ENCODE results near the gene CRISP1. TPM values are rescaled to one million over a fixed set of nuclear protein-coding genes. Genes with fewer than 3 reads are reported as not detected.

The CRISP1 gene
- total and polyA plus RNA-seq, 2 donors (not counting 1 experiment from before 2014, with no cell fraction given) = not detected

DNA sequence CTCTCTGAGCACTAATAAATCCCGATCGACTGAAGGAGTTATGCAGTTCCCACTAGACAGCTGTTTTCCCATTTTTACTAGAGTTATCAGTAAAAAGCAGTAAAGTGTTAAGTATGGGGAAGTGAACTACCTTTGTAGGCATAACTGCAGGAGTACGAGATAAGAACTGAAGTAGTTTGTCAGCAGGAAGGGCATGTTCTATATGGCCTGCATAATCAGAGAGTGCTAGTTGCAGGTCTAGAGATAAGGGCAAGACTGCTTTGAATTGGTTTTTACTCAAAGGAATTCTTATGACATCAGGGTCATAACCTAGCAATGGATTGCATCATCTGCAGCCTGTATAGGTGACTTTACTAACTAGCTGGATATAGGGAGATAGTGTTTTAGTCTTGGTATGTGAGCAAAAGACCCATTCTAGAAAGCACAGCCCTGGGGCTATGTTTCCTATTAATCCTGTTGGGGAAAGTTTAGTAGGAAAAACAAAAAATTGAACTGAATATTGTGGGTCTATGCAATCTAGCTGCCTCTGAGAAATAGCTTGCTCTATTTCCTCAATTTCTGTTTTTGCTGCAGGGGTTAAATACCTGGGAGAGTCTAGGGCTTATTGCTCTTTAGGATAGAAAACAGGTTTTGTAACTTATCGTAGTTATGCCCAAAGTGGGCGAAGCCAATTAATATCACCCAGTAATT, 22.6 kb upstream of the CRISP1 start:
- Histone ChIP-seq H3K36me3 (replicated peaks in 1 of 2; ENCODE audit: control extremely low read depth in 1 of 2, control insufficient read depth in 1 of 2, extremely low read depth in 1 of 2, insufficient read depth in 2 of 2, low read length in 1 of 2) (no peaks in the 10 kb centered on the region), H3K4me1 (ENCODE audit: control insufficient read depth in 2 of 2, insufficient read depth in 2 of 2, low read length in 2 of 2) (no peaks in the 10 kb centered on the region), H3K4me3 (ENCODE audit: control extremely low read depth in 1 of 5, extremely low read depth in 1 of 5, insufficient read depth in 1 of 5, low read depth in 2 of 5, low read length in 4 of 5) (no peak overlapping the region), H3K9me3 (ENCODE audit: control extremely low read depth in 1 of 3, control insufficient read depth in 2 of 3, insufficient read depth in 1 of 3, low read length in 2 of 3) (peaks cover 0 to 17% (median 0%) of the 10 kb centered on the region in 3 donors), H3K27ac (ENCODE audit: low read length in 2 of 2) (no peak overlapping the region), H4K20me1 (ENCODE audit: control insufficient read depth, insufficient read depth, low read length, poor library complexity, severe bottlenecking) (no peaks in the 10 kb centered on the region), H3K9ac (ENCODE audit: low read length) (no peak overlapping the region), H3K4me2 (replicated peaks; ENCODE audit: low read depth, low read length, poor library complexity, severe bottlenecking) (no peak overlapping the region), H3K27me3 (replicated peaks in 1 of 4; ENCODE audit: control extremely low read depth in 1 of 4, control insufficient read depth in 3 of 4, insufficient read depth in 4 of 4, low read length in 3 of 4) (no peaks in the 10 kb centered on the region), H2AFZ (ENCODE audit: insufficient read depth, low read depth, low read length, poor library complexity, severe bottlenecking) (no peak overlapping the region), H3K79me2 (ENCODE audit: control insufficient read depth, insufficient read depth, low read length) (no peaks in the 10 kb centered on the region)
- Mint-ChIP-seq H3K27me3 (no peaks in the 10 kb centered on the region), H3K27ac (no peak overlapping the region), H3K4me3 (no peak overlapping the region), H3K9me3 (ENCODE audit: insufficient read depth) (no peaks in the 10 kb centered on the region), H3K4me1 (no peaks in the 10 kb centered on the region)
- CTCF ChIA-PET = no interaction called here
- ATAC-seq (ENCODE audit: low read depth) (no peak), DNase-seq (no peak)
- TF ChIP-seq EZH2 (IDR thresholded peaks at IDR 0.05; ENCODE audit: borderline replicate concordance, insufficient read depth, low read depth, low read length, poor library complexity, severe bottlenecking) = no peak
- TF ChIP-seq, protein P1, sequence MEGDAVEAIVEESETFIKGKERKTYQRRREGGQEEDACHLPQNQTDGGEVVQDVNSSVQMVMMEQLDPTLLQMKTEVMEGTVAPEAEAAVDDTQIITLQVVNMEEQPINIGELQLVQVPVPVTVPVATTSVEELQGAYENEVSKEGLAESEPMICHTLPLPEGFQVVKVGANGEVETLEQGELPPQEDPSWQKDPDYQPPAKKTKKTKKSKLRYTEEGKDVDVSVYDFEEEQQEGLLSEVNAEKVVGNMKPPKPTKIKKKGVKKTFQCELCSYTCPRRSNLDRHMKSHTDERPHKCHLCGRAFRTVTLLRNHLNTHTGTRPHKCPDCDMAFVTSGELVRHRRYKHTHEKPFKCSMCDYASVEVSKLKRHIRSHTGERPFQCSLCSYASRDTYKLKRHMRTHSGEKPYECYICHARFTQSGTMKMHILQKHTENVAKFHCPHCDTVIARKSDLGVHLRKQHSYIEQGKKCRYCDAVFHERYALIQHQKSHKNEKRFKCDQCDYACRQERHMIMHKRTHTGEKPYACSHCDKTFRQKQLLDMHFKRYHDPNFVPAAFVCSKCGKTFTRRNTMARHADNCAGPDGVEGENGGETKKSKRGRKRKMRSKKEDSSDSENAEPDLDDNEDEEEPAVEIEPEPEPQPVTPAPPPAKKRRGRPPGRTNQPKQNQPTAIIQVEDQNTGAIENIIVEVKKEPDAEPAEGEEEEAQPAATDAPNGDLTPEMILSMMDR (IDR thresholded peaks at IDR 0.05) = no peak
- intact Hi-C loops (cut with micrococcal nuclease) = no loop called here
- 18% methylated on average over 1 of the region's 5 CpGs for WGBS (ENCODE audit: insufficient coverage)
- POLR2A ChIA-PET = no interaction called here

DNA sequence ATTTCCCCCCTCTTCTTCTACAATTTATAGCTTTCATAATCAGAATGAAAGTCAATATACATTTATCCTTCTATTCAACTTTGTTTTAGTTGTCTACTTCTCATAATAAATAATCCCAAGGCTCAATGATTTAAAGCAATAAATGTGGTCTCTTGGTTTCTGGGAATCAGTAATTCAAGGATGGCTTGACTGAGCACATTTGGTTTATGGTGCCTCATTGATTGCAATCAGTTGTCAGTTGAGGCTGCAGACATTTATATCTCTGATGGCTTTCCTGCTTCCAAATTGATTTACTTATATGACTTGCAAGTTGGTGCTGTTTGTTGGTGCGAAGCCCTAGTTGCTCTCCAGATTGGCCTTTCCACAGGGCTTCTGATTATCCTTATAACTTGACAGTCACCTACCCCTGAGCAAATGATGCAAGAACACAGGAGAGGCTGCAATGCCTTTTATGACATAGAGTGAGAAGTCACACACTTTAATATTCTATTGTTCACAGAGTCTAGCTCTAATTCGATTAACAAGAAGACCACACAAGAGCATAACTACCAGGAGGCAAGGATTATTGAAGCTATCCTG, 2.7 kb upstream of the CRISP1 start:
- peaks cover 0 to 4% (median 0%) of the 10 kb centered on the region in 3 donors for H3K9me3 ChIP-seq (ENCODE audit: control extremely low read depth in 1 of 3, control insufficient read depth in 2 of 3, insufficient read depth in 1 of 3, low read length in 2 of 3)
- CTCF ChIA-PET = no interaction called here
- no peaks in the 10 kb centered on the region for H3K27me3 ChIP-seq (replicated peaks in 1 of 4; ENCODE audit: control extremely low read depth in 1 of 4, control insufficient read depth in 3 of 4, insufficient read depth in 4 of 4, low read length in 3 of 4)
- no peaks in the 10 kb centered on the region for H3K36me3 ChIP-seq (replicated peaks in 1 of 2; ENCODE audit: control extremely low read depth in 1 of 2, control insufficient read depth in 1 of 2, extremely low read depth in 1 of 2, insufficient read depth in 2 of 2, low read length in 1 of 2)
- DNase-seq (no peak), ATAC-seq (ENCODE audit: low read depth) (no peak)
- WGBS (ENCODE audit: insufficient coverage) = no CpG with 5 or more reads among the region's 2 CpGs
- no peak overlapping the region for H3K4me3 ChIP-seq (ENCODE audit: control extremely low read depth in 1 of 5, extremely low read depth in 1 of 5, insufficient read depth in 1 of 5, low read depth in 2 of 5, low read length in 4 of 5)
- H2AFZ ChIP-seq (ENCODE audit: insufficient read depth, low read depth, low read length, poor library complexity, severe bottlenecking) = no peak overlapping the region
- intact Hi-C loops (cut with micrococcal nuclease) = no loop called here
- H3K79me2 ChIP-seq (ENCODE audit: control insufficient read depth, insufficient read depth, low read length) = no peaks in the 10 kb centered on the region
- Mint-ChIP-seq H3K27ac (no peak overlapping the region), H3K4me1 (no peaks in the 10 kb centered on the region), H3K27me3 (no peaks in the 10 kb centered on the region), H3K4me3 (no peak overlapping the region), H3K9me3 (ENCODE audit: insufficient read depth) (no peaks in the 10 kb centered on the region)
- TF ChIP-seq, protein P1 (IDR thresholded peaks at IDR 0.05) = no peak
- no peak for TF ChIP-seq EZH2 (IDR thresholded peaks at IDR 0.05; ENCODE audit: borderline replicate concordance, insufficient read depth, low read depth, low read length, poor library complexity, severe bottlenecking)
- no peak overlapping the region for H3K9ac ChIP-seq (ENCODE audit: low read length)
- H4K20me1 ChIP-seq (ENCODE audit: control insufficient read depth, insufficient read depth, low read length, poor library complexity, severe bottlenecking) = no peaks in the 10 kb centered on the region
- no peak overlapping the region for H3K4me2 ChIP-seq (replicated peaks; ENCODE audit: low read depth, low read length, poor library complexity, severe bottlenecking)
- no peak overlapping the region for H3K27ac ChIP-seq (ENCODE audit: low read length in 2 of 2)
- no peaks in the 10 kb centered on the region for H3K4me1 ChIP-seq (ENCODE audit: control insufficient read depth in 2 of 2, insufficient read depth in 2 of 2, low read length in 2 of 2)
- POLR2A ChIA-PET = no interaction called here

Data from B cell (primary cell).